K562 (cell line): Measurements from ENCODE around the gene TMPRSS9.

Experiments
- CTCF ChIP-seq, 3 experiments: IDR thresholded peaks in 2 of 3; conservative IDR thresholded peaks in 1 of 3; 2 replicates each; pipeline ENCODE4 v1.5.1; 2011 to 2012; ENCODE audit warnings: low read length in 3 of 3, mild to moderate bottlenecking in 3 of 3, control low read depth in 2 of 3, improper control_type of control experiment in 1 of 3, inconsistent platforms in 1 of 3, low read depth in 1 of 3, mixed read lengths in 1 of 3, moderate library complexity in 1 of 3; ENCODE audit not compliant: insufficient read depth in 2 of 3
- E2F4 ChIP-seq: sonication (generic); formaldehyde crosslinking; IDR thresholded peaks from 2 replicates; pipeline ENCODE4 v1.8.0; 2022; ENCODE audit warnings: mild to moderate bottlenecking, low read depth, missing genetic modification reagents
- MAFF ChIP-seq: IDR thresholded peaks from 2 replicates; pipeline ENCODE4 v1.6.1; 2012; ENCODE audit warnings: low read length, improper control_type of control experiment
- NONO ChIP-seq, 2 experiments: fragments of 200-400 bp in 1 of 2; fragments of 450-650 bp in 1 of 2; formaldehyde crosslinking in 1 of 2; IDR thresholded peaks; 2 replicates each; pipeline ENCODE4 v1.6.1; 2017; ENCODE audit warnings: low read depth in 2 of 2, mild to moderate bottlenecking in 2 of 2, moderate library complexity in 2 of 2, low read length in 1 of 2
- POLR2A ChIP-seq: fragments of 450-650 bp; conservative IDR thresholded peaks from 2 replicates; pipeline ENCODE4 v1.6.1; 2016
- SIN3B ChIP-seq: fragments of 450-650 bp; IDR thresholded peaks from 2 replicates; pipeline ENCODE4 v1.6.1; 2017; ENCODE audit warnings: low read depth, mild to moderate bottlenecking, moderate library complexity
- ZBTB5 ChIP-seq: fragments of 450-650 bp; IDR thresholded peaks from 2 replicates; pipeline ENCODE4 v1.6.1; 2017; ENCODE audit warnings: antibody characterized with exemption
- ZKSCAN1 ChIP-seq: fragments of 150-350 bp; IDR thresholded peaks from 2 replicates; pipeline ENCODE4 v1.6.1; 2016; ENCODE audit warnings: low read depth, low read length
- ZNF217 ChIP-seq: sonication (generic); formaldehyde crosslinking; IDR thresholded peaks from 2 replicates; pipeline ENCODE4 v1.8.0; 2022; ENCODE audit warnings: mild to moderate bottlenecking, missing genetic modification reagents

- TF ChIP-seq NONO (IDR thresholded peaks at IDR 0.05; ENCODE audit: low read depth in 2 of 2, low read length in 1 of 2): no peak
- no peak for TF ChIP-seq SIN3B
- no peak for TF ChIP-seq CTCF (IDR thresholded peaks at IDR 0.05 in 2 of 3, conservative IDR thresholded peaks at IDR 0.05 in 1 of 3; ENCODE audit: insufficient read depth in 2 of 3, low read depth in 1 of 3, low read length in 3 of 3)
- no peak for TF ChIP-seq E2F4 (CRISPR knock-in tag)
- no peak for TF ChIP-seq ZNF217 (CRISPR knock-in tag)
- no peak for TF ChIP-seq ZBTB5
- no peak for TF ChIP-seq ZKSCAN1
- TF ChIP-seq MAFF: no peak
- no peak for TF ChIP-seq POLR2A
Observed at GRCh38 chr19:2329149-2329478, 31.0 kb upstream of the TMPRSS9 start.
